Fibroblast of lung (primary cell): Measurements from ENCODE around the gene TMEM42. TPM values are rescaled to one million over a fixed set of nuclear protein-coding genes. Genes with fewer than 3 reads are reported as not detected.

Source experiments
- DNase-seq, 2 donors: peaks; one replicate each; pipeline versions ENCODE4 v3.0.0 to v3.0.0-alpha.2; 2010; ENCODE audit warnings: low read depth in 2 of 2
- H2AFZ ChIP-seq: 2 replicates; pipeline ENCODE4 v1.5.1; 2012; ENCODE audit warnings: low read length, control low read depth, inconsistent platforms
- H3K27ac ChIP-seq: 2 replicates; pipeline ENCODE4 v1.5.1; 2011; ENCODE audit warnings: low read length, control low read depth; ENCODE audit not compliant: insufficient read depth
- H3K27me3 ChIP-seq: 2 replicates; pipeline ENCODE4 v1.5.1; 2011; ENCODE audit warnings: mild to moderate bottlenecking, low read length; ENCODE audit not compliant: control insufficient read depth, insufficient read depth
- H3K36me3 ChIP-seq: 2 replicates; pipeline ENCODE4 v1.5.1; 2011; ENCODE audit warnings: low read length; ENCODE audit not compliant: control insufficient read depth, insufficient read depth
- H3K4me1 ChIP-seq: 2 replicates; pipeline ENCODE4 v1.5.1; 2011; ENCODE audit warnings: low read length; ENCODE audit not compliant: control insufficient read depth, insufficient read depth; ENCODE audit errors: extremely low read depth
- H3K4me2 ChIP-seq: 2 replicates; pipeline ENCODE4 v1.5.1; 2011; ENCODE audit warnings: low read length, control low read depth; ENCODE audit not compliant: insufficient read depth; ENCODE audit errors: extremely low read depth
- H3K4me3 ChIP-seq, 4 experiments: fragments of 200-600 bp in 1 of 4; sonication (generic) in 1 of 4; replicated peaks in 1 of 4; 2 replicates each; pipeline ENCODE4 v1.5.1; 2011 to 2016; ENCODE audit warnings: low read length in 4 of 4, low read depth in 3 of 4, mild to moderate bottlenecking in 3 of 4, control low read depth in 2 of 4, inconsistent platforms in 1 of 4, mixed read lengths in 1 of 4; ENCODE audit not compliant: insufficient read depth in 1 of 4; ENCODE audit errors: control extremely low read depth in 1 of 4
- H3K79me2 ChIP-seq: 2 replicates; pipeline ENCODE4 v1.5.1; 2012; ENCODE audit warnings: mild to moderate bottlenecking, low read length, inconsistent platforms; ENCODE audit not compliant: control insufficient read depth, insufficient read depth
- H3K9ac ChIP-seq: 2 replicates; pipeline ENCODE4 v1.5.1; 2011; ENCODE audit warnings: mild to moderate bottlenecking, low read length, control low read depth; ENCODE audit not compliant: insufficient read depth
- H3K9me3 ChIP-seq: 2 replicates; pipeline ENCODE4 v1.5.1; 2012; ENCODE audit warnings: low read depth, low read length; ENCODE audit not compliant: control insufficient read depth, insufficient read depth
- H4K20me1 ChIP-seq: 2 replicates; pipeline ENCODE4 v1.5.1; 2011; ENCODE audit warnings: low read length; ENCODE audit not compliant: control insufficient read depth, insufficient read depth; ENCODE audit errors: extremely low read depth
- CTCF ChIP-seq, 2 donors: IDR thresholded peaks in 1 of 2; conservative IDR thresholded peaks in 1 of 2; 1 replicate in 1 of 2; 2 replicates in 1 of 2; pipeline ENCODE4 v1.5.1; 2011 to 2012; ENCODE audit warnings: low read length in 2 of 2, control low read depth in 1 of 2, inconsistent platforms in 1 of 2, low read depth in 1 of 2, mild to moderate bottlenecking in 1 of 2
- EZH2 ChIP-seq: IDR thresholded peaks from 2 replicates; pipeline ENCODE4 v1.5.1; 2012; ENCODE audit warnings: low read length, control low read depth, mild to moderate bottlenecking; ENCODE audit errors: missing control alignments
- polyA plus RNA-seq, 2 donors: library from polyadenylated mRNA; depleted of rRNA in 1 of 2; stranded (reverse) in 1 of 2; unstranded in 1 of 2; fragments of >200 nt; gene quantifications; 2 replicates each; pipeline ENCODE4 v1.2.1, GENCODE V29; 2011 to 2012; ENCODE audit warnings: missing spikeins in 1 of 2
- total RNA-seq: library from RNA; depleted of rRNA; stranded (reverse); fragments of >200 nt; gene quantifications from 2 replicates; pipeline ENCODE4 v1.2.1, GENCODE V29; 2014

The TMEM42 gene
- total and polyA plus RNA-seq, 2 donors (not counting 1 experiment from before 2014, with no cell fraction given), result 23.4 to 25.3 TPM

- Histone ChIP-seq H3K4me3 (no peak overlapping the region), H2AFZ (no peak overlapping the region), H3K4me1 (no peaks in the 10 kb centered on the region), H3K9ac (no peak overlapping the region), H3K79me2 (no peaks in the 10 kb centered on the region), H3K27ac (no peak overlapping the region), H3K9me3 (no peaks in the 10 kb centered on the region), H3K36me3 (no peaks in the 10 kb centered on the region), H3K27me3 (no peaks in the 10 kb centered on the region), H4K20me1 (no peaks in the 10 kb centered on the region), H3K4me2 (no peak overlapping the region)
- no peak for DNase-seq
- TF ChIP-seq EZH2, result no peak
- no peak for TF ChIP-seq CTCF (conservative IDR thresholded peaks at IDR 0.05 in 1 of 2, IDR thresholded peaks at IDR 0.05 in 1 of 2; ENCODE audit: low read depth in 1 of 2, low read length in 2 of 2)
Observed at GRCh38 chr3:44870375-44871061, 8.8 kb downstream of the TMEM42 start.

GRCh38 chr3:44874308-44874707 lies 12.6 kb downstream of the TMEM42 start, which contains the start of gene TGM4:
Gene TGM4 (plus strand): TSS chr3:44874608. CDS start chr3:44874679, 71 bp downstream.
- Histone ChIP-seq H4K20me1 (no peaks in the 10 kb centered on the region), H3K9ac (no peak within 1 kb of the TSS), H3K27me3 (no peaks in the 10 kb centered on the region), H3K9me3 (no peaks in the 10 kb centered on the region), H2AFZ (no peak within 1 kb of the TSS), H3K4me1 (no peaks in the 10 kb centered on the region), H3K36me3 (no peaks in the 10 kb centered on the region), H3K4me3 (no peak within 1 kb of the TSS), H3K27ac (no peak within 1 kb of the TSS), H3K79me2 (no peaks in the 10 kb centered on the region), H3K4me2 (no peak within 1 kb of the TSS)
- DNase-seq, result no peak
- TF ChIP-seq CTCF (conservative IDR thresholded peaks at IDR 0.05 in 1 of 2, IDR thresholded peaks at IDR 0.05 in 1 of 2; ENCODE audit: low read depth in 1 of 2, low read length in 2 of 2) (no peak), EZH2 (no peak)

- Histone ChIP-seq H3K4me3 (no peak overlapping the region), H4K20me1 (no peaks in the 10 kb centered on the region), H3K4me1 (no peaks in the 10 kb centered on the region), H2AFZ (no peak overlapping the region), H3K27me3 (no peaks in the 10 kb centered on the region), H3K27ac (no peak overlapping the region), H3K9me3 (no peaks in the 10 kb centered on the region), H3K4me2 (no peak overlapping the region), H3K36me3 (no peaks in the 10 kb centered on the region), H3K9ac (no peak overlapping the region), H3K79me2 (no peaks in the 10 kb centered on the region)
- no peak for DNase-seq
- TF ChIP-seq EZH2 (no peak), CTCF (conservative IDR thresholded peaks at IDR 0.05 in 1 of 2, IDR thresholded peaks at IDR 0.05 in 1 of 2; ENCODE audit: low read depth in 1 of 2, low read length in 2 of 2) (no peak)
Observed at GRCh38 chr3:44875596-44875995, 13.9 kb downstream of the TMEM42 start.
